Measurements from ENCODE around the gene FUT4. TPM values are rescaled to one million over a fixed set of nuclear protein-coding genes. Genes with fewer than 3 reads are reported as not detected.

FUT4 gene, protein sequence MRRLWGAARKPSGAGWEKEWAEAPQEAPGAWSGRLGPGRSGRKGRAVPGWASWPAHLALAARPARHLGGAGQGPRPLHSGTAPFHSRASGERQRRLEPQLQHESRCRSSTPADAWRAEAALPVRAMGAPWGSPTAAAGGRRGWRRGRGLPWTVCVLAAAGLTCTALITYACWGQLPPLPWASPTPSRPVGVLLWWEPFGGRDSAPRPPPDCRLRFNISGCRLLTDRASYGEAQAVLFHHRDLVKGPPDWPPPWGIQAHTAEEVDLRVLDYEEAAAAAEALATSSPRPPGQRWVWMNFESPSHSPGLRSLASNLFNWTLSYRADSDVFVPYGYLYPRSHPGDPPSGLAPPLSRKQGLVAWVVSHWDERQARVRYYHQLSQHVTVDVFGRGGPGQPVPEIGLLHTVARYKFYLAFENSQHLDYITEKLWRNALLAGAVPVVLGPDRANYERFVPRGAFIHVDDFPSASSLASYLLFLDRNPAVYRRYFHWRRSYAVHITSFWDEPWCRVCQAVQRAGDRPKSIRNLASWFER
- 12.4 TPM for total RNA-seq

DNA sequence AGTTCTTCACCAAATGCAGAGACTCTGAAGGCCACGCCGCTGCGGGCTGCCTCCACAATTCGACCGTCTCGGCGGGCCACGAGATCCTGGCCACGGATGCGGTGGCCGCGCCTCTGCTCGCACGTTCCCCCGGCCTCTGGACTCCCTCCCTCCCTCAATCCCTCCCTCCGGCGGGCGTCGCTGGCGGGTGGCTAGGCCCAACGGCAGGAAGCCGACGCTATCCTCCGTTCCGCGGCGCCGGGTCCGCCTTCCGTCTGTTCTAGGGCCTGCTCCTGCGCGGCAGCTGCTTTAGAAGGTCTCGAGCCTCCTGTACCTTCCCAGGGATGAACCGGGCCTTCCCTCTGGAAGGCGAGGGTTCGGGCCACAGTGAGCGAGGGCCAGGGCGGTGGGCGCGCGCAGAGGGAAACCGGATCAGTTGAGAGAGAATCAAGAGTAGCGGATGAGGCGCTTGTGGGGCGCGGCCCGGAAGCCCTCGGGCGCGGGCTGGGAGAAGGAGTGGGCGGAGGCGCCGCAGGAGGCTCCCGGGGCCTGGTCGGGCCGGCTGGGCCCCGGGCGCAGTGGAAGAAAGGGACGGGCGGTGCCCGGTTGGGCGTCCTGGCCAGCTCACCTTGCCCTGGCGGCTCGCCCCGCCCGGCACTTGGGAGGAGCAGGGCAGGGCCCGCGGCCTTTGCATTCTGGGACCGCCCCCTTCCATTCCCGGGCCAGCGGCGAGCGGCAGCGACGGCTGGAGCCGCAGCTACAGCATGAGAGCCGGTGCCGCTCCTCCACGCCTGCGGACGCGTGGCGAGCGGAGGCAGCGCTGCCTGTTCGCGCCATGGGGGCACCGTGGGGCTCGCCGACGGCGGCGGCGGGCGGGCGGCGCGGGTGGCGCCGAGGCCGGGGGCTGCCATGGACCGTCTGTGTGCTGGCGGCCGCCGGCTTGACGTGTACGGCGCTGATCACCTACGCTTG lies at the start of gene FUT4:
Gene FUT4 (plus strand): TSS at position 227 of the 951 bp plus-strand sequence. CDS start 213 bp downstream, at position 440.

DNA sequence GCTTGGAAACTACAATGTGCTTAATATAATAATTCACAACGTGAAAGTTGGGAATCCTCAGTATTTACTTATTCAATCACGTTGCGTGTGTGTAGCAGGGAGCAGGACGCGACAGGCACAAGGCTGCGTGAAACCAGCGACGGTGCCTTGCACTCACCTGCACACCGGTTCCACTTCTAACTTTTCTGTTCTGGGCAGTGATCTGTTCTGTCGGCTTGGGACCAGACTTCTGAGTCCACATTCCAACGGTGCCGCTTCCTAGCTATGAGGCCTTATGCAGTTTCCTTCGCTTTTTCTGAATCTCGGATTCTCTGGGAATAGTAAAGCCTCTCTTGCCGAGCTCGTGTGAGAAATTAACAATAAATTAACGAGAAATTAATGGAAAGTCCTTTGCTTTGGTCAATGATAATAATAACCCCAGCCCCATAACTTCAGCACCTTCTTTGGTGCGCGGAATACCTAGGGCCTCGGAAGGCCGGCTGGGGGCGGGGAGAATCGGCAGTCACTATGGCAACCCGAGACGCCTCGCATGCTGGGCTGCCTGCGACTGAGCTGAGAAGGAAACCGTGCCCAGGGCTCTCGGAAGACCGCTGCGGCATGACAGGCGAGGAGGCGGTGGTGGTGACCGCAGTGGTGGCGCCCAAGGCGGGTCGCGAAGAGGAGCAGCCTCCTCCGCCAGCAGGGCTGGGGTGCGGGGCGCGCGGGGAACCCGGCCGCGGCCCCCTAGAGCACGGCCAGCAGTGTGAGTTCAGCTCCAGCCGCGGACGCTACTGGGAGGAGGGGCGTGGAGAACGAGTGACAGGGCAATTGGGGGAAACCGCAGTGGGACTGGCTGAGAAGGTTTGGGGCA lies 31.6 kb upstream of the FUT4 start, which contains the start of gene C11orf97:
Gene C11orf97 (plus strand): TSS at position 530 of the 850 bp plus-strand sequence. CDS start 68 bp downstream, at position 598.

DNA sequence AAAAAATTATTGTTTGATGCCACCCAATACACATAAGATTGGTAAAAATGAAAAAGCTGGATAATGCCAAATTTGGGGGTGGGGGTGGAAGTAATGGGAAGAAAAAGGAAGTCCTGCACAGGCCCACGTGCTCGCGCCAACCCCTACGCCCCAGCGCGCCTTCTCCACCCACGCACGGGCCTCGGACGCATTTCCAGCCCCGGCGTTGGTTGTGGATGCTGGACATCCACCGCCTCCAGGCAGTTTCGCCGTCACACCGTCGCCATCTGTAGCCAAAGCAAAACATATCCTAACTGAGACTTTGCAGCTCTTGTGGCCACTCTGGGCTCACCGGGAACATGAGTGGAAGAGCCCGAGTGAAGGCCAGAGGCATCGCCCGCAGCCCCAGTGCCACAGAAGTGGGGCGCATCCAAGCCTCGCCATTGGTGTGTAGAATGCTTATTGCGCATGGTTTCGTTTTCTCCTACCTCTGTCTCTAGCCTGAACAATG lies 23.5 kb downstream of the FUT4 start, which contains the start of gene PIWIL4:
Gene PIWIL4 (plus strand): TSS at position 188 of the 490 bp plus-strand sequence. CDS start 151 bp downstream, at position 339.

Other genes starting within 250 kb of the FUT4 start
- not detected for gene IZUMO1R, start 239.3 kb upstream of the FUT4 start, total RNA-seq
- 0.41 TPM for gene GPR83, start 142.5 kb upstream of the FUT4 start, total RNA-seq
- 22.6 TPM for gene MRE11, start 50.1 kb upstream of the FUT4 start, total RNA-seq
- 10.1 TPM for gene ANKRD49, start 49.9 kb upstream of the FUT4 start, total RNA-seq
- 0.53 TPM for gene C11orf97, start 31.5 kb upstream of the FUT4 start, total RNA-seq
- 5.1 TPM for gene PIWIL4, start 23.4 kb downstream of the FUT4 start, total RNA-seq
- gene AMOTL1, start 224.4 kb downstream of the FUT4 start, total RNA-seq, result 68.3 TPM

All from metanephros (tissue), 1 donor.